Left lobe of liver (tissue), 2 donors: ENCODE results near the gene SAFB. TPM values are rescaled to one million over a fixed set of nuclear protein-coding genes. Genes with fewer than 3 reads are reported as not detected.
"Not testable (repeated sequence)": the region's sequence is repeated elsewhere in the genome, so short reads cannot be mapped to it uniquely, and the experiment has no call there.

Experiments
- ATAC-seq: fragments of 200-7000 bp; cut with Tn5 transposase; one replicate; pipeline ENCODE4 v1.9.1; 2020; ENCODE audit warnings: mild to moderate bottlenecking, moderate library complexity
- DNase-seq: peaks from one replicate; pipeline ENCODE4 v3.0.0-alpha.2; 2020; ENCODE audit warnings: low spot score
- total RNA-seq: library from RNA; stranded (reverse); gene quantifications from one replicate; pipeline ENCODE4 v1.2.1, GENCODE V29; 2021
- donor health status: DM: no; HTN: no; CAD: no; lungs with moderate emphysema.
- donor health status: DM: no; HTN: yes; CAD: no.

The SAFB gene
- total RNA-seq, 1 donor from 2014 or later, result 48.6 TPM

- peak; percentile 60 for DNase-seq
- ATAC-seq, result peak; percentile 86
These were observed 28.3 kb upstream of the SAFB start for GRCh38 chr19:5594521-5594950.

- DNase-seq (no peak), ATAC-seq (peak; percentile 6)
These were observed 27.8 kb upstream of the SAFB start for GRCh38 chr19:5595129-5595528.

- no peak for ATAC-seq
- no peak for DNase-seq
These were observed 27.1 kb upstream of the SAFB start for GRCh38 chr19:5595745-5596144.

GRCh38 chr19:5600797-5601196, 22.1 kb upstream of the SAFB start:
- ATAC-seq (no peak), DNase-seq (no peak)

GRCh38 chr19:5603626-5604025, 19.3 kb upstream of the SAFB start:
- DNase-seq (no peak), ATAC-seq (no peak)

- no peak for ATAC-seq
These were observed 17.5 kb upstream of the SAFB start for GRCh38 chr19:5605362-5605761.

GRCh38 chr19:5607318-5608275, 15.3 kb upstream of the SAFB start:
- ATAC-seq (no peak), DNase-seq (no peak)

More at GRCh38 chr19:5605362-5605761, 17.5 kb upstream of the SAFB start:
- no peak for DNase-seq

GRCh38 chr19:5608291-5608690, 14.6 kb upstream of the SAFB start:
- ATAC-seq (no peak), DNase-seq (no peak)

GRCh38 chr19:5608766-5609165, 14.1 kb upstream of the SAFB start:
- ATAC-seq, DNase-seq: not testable (repeated sequence)

- no peak for DNase-seq
- ATAC-seq, result no peak
These were observed 12.9 kb upstream of the SAFB start for GRCh38 chr19:5609881-5610448.

GRCh38 chr19:5612891-5613865, 9.7 kb upstream of the SAFB start:
- ATAC-seq, result no peak
- DNase-seq, result no peak

- DNase-seq, result no peak
- no peak for ATAC-seq
These were observed 7.0 kb upstream of the SAFB start for GRCh38 chr19:5615756-5616327.

- DNase-seq, result no peak
- no peak for ATAC-seq
These were observed 5.8 kb upstream of the SAFB start for GRCh38 chr19:5617080-5617479.

- ATAC-seq (no peak), DNase-seq (no peak)
These were observed 4.3 kb upstream of the SAFB start for GRCh38 chr19:5618591-5618990.

GRCh38 chr19:5619946-5620345, 2.9 kb upstream of the SAFB start:
- DNase-seq, result no peak
- no peak for ATAC-seq

- ATAC-seq, result no peak
- no peak for DNase-seq
These were observed 1.5 kb upstream of the SAFB start for GRCh38 chr19:5621311-5621944.

GRCh38 chr19:5621945-5622464, 878 bp upstream of the SAFB start:
- ATAC-seq (no peak), DNase-seq (peak; percentile 51)

- peak; percentile 48 for DNase-seq
These were observed 624 bp downstream of the SAFB start for GRCh38 chr19:5623397-5624017.

GRCh38 chr19:5624018-5624663, 1.3 kb downstream of the SAFB start:
- peak; percentile 12 for ATAC-seq

More at GRCh38 chr19:5623397-5624017, 624 bp downstream of the SAFB start:
- ATAC-seq, result no peak

More at GRCh38 chr19:5624018-5624663, 1.3 kb downstream of the SAFB start:
- DNase-seq, result peak; percentile 68
